DOHH2 (cell line): Measurements from ENCODE around the gene OR52K1.

ENCODE experiments used
- H3F3A ChIP-seq: fragments of 200-600 bp; sonication (generic), shearing (Covaris generic); 2 replicates; pipeline ENCODE4 v1.6.0; 2016; ENCODE audit warnings: antibody characterized with exemption, mild to moderate bottlenecking; ENCODE audit not compliant: control insufficient read depth, insufficient read depth
- H3K27ac ChIP-seq: fragments of 200-600 bp; sonication (generic); 2 replicates; pipeline ENCODE4 v1.5.1; 2014; ENCODE audit warnings: low read depth, mild to moderate bottlenecking, low read length, moderate library complexity
- H3K27me3 ChIP-seq: fragments of 200-600 bp; sonication (generic); 2 replicates; pipeline ENCODE4 v1.6.1; 2014; ENCODE audit warnings: mild to moderate bottlenecking, low read length, mixed read lengths; ENCODE audit not compliant: control insufficient read depth
- H3K36me3 ChIP-seq: fragments of 200-600 bp; sonication (generic); 2 replicates; pipeline ENCODE4 v1.6.1; 2014; ENCODE audit warnings: mild to moderate bottlenecking, low read length, moderate library complexity, mixed read lengths; ENCODE audit not compliant: control insufficient read depth
- H3K4me1 ChIP-seq: fragments of 200-600 bp; sonication (generic); 2 replicates; pipeline ENCODE4 v1.6.1; 2014; ENCODE audit warnings: mild to moderate bottlenecking, low read length, mixed read lengths; ENCODE audit not compliant: control insufficient read depth
- H3K4me2 ChIP-seq: fragments of 200-600 bp; sonication (generic); 2 replicates; pipeline ENCODE4 v1.6.0; 2014; ENCODE audit warnings: mild to moderate bottlenecking, low read length, moderate library complexity
- H3K4me3 ChIP-seq: fragments of 200-600 bp; sonication (generic); 2 replicates; pipeline ENCODE4 v1.5.1; 2014; ENCODE audit warnings: mild to moderate bottlenecking, low read length, mixed read lengths
- H3K79me2 ChIP-seq: fragments of 200-600 bp; sonication (generic); 2 replicates; pipeline ENCODE4 v1.6.1; 2014; ENCODE audit warnings: mild to moderate bottlenecking, low read length, mixed read lengths; ENCODE audit not compliant: control insufficient read depth
- H3K9me2 ChIP-seq: fragments of 200-600 bp; sonication (generic); replicated peaks from 2 replicates; pipeline ENCODE4 v1.6.1; 2014; ENCODE audit warnings: mild to moderate bottlenecking, low read length, mixed read lengths; ENCODE audit not compliant: control insufficient read depth
- H3K9me3 ChIP-seq: fragments of 200-600 bp; sonication (generic); 2 replicates; pipeline ENCODE4 v1.6.1; 2014; ENCODE audit warnings: antibody characterized with exemption, low read length, mixed read lengths; ENCODE audit not compliant: control insufficient read depth, insufficient read depth
- H4K20me1 ChIP-seq: fragments of 200-600 bp; sonication (generic); 2 replicates; pipeline ENCODE4 v1.6.0; 2014; ENCODE audit warnings: low read depth, mild to moderate bottlenecking, antibody characterized with exemption, low read length, moderate library complexity; ENCODE audit not compliant: control insufficient read depth, insufficient read depth
- CTCF ChIP-seq: fragments of 200-600 bp; sonication (generic); IDR thresholded peaks from one replicate; pipeline ENCODE4 v1.5.1; 2014; ENCODE audit warnings: antibody characterized with exemption, mild to moderate bottlenecking, low read depth, low read length; ENCODE audit not compliant: poor library complexity, severe bottlenecking
- EZH2phosphoT487 ChIP-seq: fragments of 200-600 bp; sonication (generic); IDR thresholded peaks from 2 replicates; pipeline ENCODE4 v1.6.1; 2017; ENCODE audit warnings: borderline replicate concordance, mild to moderate bottlenecking, antibody characterized with exemption, low read length, moderate library complexity, mixed read lengths

The OR52K1 gene

GRCh38 chr11:4466871-4467442 is 15.5 kb upstream of the OR52K1 start:
- H3K27ac ChIP-seq, result no peak overlapping the region
- no peaks in the 10 kb centered on the region for H3K36me3 ChIP-seq
- no peaks in the 10 kb centered on the region for H3K9me2 ChIP-seq
- H3K4me1 ChIP-seq, result no peaks in the 10 kb centered on the region
- no peaks in the 10 kb centered on the region for H3K79me2 ChIP-seq
- H3K27me3 ChIP-seq, result no peaks in the 10 kb centered on the region
- H4K20me1 ChIP-seq, result no peaks in the 10 kb centered on the region
- H3K4me3 ChIP-seq, result no peak overlapping the region
- H3K4me2 ChIP-seq, result no peak overlapping the region
- TF ChIP-seq CTCF (no peak), EZH2phosphoT487 (no peak)
- H3K9me3 ChIP-seq, result no peaks in the 10 kb centered on the region; the same call in 1 of the 2 replicates
- no peaks in the 10 kb centered on the region for H3F3A ChIP-seq

- Histone ChIP-seq H3F3A (no peaks in the 10 kb centered on the region), H3K4me1 (no peaks in the 10 kb centered on the region), H3K9me2 (no peaks in the 10 kb centered on the region), H3K27ac (no peak overlapping the region), H3K79me2 (no peaks in the 10 kb centered on the region), H3K9me3 (no peaks in the 10 kb centered on the region; the same call in 1 of the 2 replicates), H3K36me3 (no peaks in the 10 kb centered on the region), H3K4me3 (no peak overlapping the region), H3K27me3 (no peaks in the 10 kb centered on the region), H4K20me1 (no peaks in the 10 kb centered on the region), H3K4me2 (no peak overlapping the region)
- TF ChIP-seq CTCF (no peak), EZH2phosphoT487 (no peak)
These were observed 14.4 kb upstream of the OR52K1 start for GRCh38 chr11:4467811-4468606.

- Histone ChIP-seq H3K27me3 (peaks cover 5% of the 10 kb centered on the region; the same call in 1 of the 2 replicates), H3K4me3 (no peak overlapping the region), H3K9me2 (no peaks in the 10 kb centered on the region), H3F3A (no peaks in the 10 kb centered on the region), H4K20me1 (no peaks in the 10 kb centered on the region), H3K79me2 (no peaks in the 10 kb centered on the region), H3K36me3 (no peaks in the 10 kb centered on the region), H3K27ac (no peak overlapping the region), H3K4me1 (no peaks in the 10 kb centered on the region), H3K9me3 (no peaks in the 10 kb centered on the region), H3K4me2 (no peak overlapping the region)
- TF ChIP-seq EZH2phosphoT487 (no peak), CTCF (no peak)
These were observed 2.8 kb upstream of the OR52K1 start for GRCh38 chr11:4479644-4480043.
